Activated T-helper 1 cell treated with anti-CD3 and anti-CD28 coated beads, Interleukin-12 subunit alpha, Interleukin-12 subunit beta, Interleukin-2, Interleukin-4 antibody, amounts not matched to agents 30 ng/mL and 10 ng/mL and 1 ng/mL, durations not matched to agents 14 hours and 24 hours and 36 hours (primary cell): ENCODE results near the gene MEGF8. TPM values are rescaled to one million over a fixed set of nuclear protein-coding genes. Genes with fewer than 3 reads are reported as not detected.

Experiments used
- DNase-seq: peaks from one replicate; pipeline ENCODE4 v3.0.0; 2021; ENCODE audit warnings: low spot score
- H3K27ac Mint-ChIP-seq: one replicate; pipeline ENCODE4 v1.8.0; 2021; ENCODE audit warnings: mild to moderate bottlenecking, mixed read lengths
- H3K27me3 Mint-ChIP-seq: one replicate; pipeline ENCODE4 v1.8.0; 2022; ENCODE audit warnings: mild to moderate bottlenecking, moderate library complexity, mixed read lengths; ENCODE audit not compliant: insufficient read depth
- H3K36me3 Mint-ChIP-seq: one replicate; pipeline ENCODE4 v1.8.0; 2021; ENCODE audit warnings: low read depth, mixed read lengths
- H3K4me1 Mint-ChIP-seq: one replicate; pipeline ENCODE4 v1.8.0; 2021; ENCODE audit warnings: low read depth, mixed read lengths
- H3K4me3 Mint-ChIP-seq: one replicate; pipeline ENCODE4 v1.8.0; 2021; ENCODE audit warnings: mild to moderate bottlenecking, moderate library complexity, mixed read lengths
- H3K9me3 Mint-ChIP-seq: one replicate; pipeline ENCODE4 v1.8.0; 2021; ENCODE audit warnings: mixed read lengths
- intact Hi-C: fragments of 100-400 bp; cut with micrococcal nuclease; formaldehyde crosslinking; loops from one replicate; pipeline ENCODE4 v1.15.1; 2024
- total RNA-seq: library from RNA; stranded (reverse); gene quantifications from 2 replicates; pipeline ENCODE4 v1.2.3, GENCODE V29; 2022

Gene MEGF8
- total RNA-seq, 1 donor from 2014 or later = 7.5 TPM

DNA sequence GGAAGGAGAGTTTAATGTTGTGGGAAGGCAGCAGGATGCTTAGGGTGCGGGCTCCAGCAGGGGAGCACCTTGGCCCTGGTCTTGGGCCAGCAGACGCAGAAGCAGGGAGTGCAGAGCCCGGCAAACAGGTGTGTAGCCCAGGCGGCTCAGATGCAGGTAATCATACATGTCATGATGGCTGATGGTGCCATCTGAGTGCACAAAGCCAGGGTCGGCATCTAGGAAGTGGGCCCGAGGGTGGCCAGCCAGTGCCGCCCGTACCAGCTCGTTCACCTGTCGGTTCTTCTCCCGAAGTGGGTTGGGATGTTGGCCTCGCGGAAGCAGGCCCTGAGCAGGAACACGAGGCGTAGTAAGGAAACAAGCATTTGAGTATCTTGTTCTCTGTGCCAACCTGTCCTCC, 28.4 kb upstream of the MEGF8 start:
- no peak for DNase-seq
- intact Hi-C loops = no loop called here
- no peak overlapping the region for H3K4me3 Mint-ChIP-seq
- no peaks in the 10 kb centered on the region for H3K27me3 Mint-ChIP-seq
- H3K27ac Mint-ChIP-seq = peak overlapping the region; percentile 37
- no peaks in the 10 kb centered on the region for H3K9me3 Mint-ChIP-seq
- peaks cover 12% of the 10 kb centered on the region for H3K36me3 Mint-ChIP-seq
- H3K4me1 Mint-ChIP-seq = no peaks in the 10 kb centered on the region

DNA sequence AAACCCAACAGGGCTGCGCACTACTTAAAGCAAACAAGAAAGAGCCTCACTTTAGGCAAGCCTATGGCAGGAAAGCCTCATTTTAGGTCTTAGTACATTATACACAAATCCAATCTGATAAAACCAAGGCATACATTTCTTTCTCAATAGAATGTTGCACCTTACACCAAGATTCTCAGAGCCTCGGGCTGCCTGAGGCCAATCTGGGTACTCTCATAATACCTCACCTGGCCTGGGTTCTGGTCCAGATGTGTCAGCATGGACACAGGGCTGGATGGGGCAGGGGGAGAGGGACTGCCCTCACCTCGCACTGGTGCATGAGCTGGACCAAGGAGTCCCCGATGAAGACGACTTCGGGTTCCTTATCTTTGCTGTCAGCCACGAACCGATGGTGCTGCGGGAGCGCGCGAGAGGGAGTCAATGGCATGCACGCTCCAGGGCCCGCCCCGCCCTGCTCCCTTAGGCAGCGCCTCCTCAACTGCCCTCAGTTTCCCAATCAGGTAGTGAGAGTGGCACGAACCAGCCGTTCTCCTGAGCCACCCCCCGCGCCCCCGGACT, 23.7 kb upstream of the MEGF8 start, which contains the start of gene PRR19:
Gene PRR19 (plus strand): TSS at position 487 of the 558 bp plus-strand sequence. CDS start 7,453 bp downstream, outside the sequence.
- H3K36me3 Mint-ChIP-seq = peaks cover 4% of the 10 kb centered on the region
- intact Hi-C loops = loop anchor here (1.0 kb wide), 8 partner anchors 12 to 122 kb away; partner anchors contain the start of genes DEDD2, ERF, GSK3A and MEGF8
- no peaks in the 10 kb centered on the region for H3K9me3 Mint-ChIP-seq
- H3K27me3 Mint-ChIP-seq = peaks cover 2% of the 10 kb centered on the region
- H3K4me1 Mint-ChIP-seq = peaks cover 14% of the 10 kb centered on the region
- peak within 1 kb of the TSS; percentile 88 for H3K4me3 Mint-ChIP-seq
- DNase-seq = no peak
- peak within 1 kb of the TSS; percentile 89 for H3K27ac Mint-ChIP-seq

DNA sequence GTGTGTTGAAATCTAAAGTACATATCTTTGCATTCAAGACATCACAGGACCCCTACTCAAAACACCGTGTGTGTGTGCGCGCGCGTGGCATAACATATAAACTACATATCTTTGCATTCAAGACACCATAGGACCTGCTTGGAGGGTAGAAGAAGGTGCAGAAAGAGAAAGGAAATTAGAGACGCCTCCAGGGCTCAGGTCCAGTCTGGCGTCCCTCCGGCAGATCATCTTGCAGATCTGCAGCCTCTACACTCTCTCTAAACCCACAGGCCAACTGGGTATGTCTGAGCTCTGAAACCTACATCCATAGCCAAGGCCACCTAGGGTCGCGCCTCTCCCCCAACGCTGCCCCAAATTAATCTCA, 22.4 kb upstream of the MEGF8 start:
- H3K36me3 Mint-ChIP-seq = peaks cover 4% of the 10 kb centered on the region
- peak overlapping the region; percentile 88 for H3K4me3 Mint-ChIP-seq
- peaks cover 14% of the 10 kb centered on the region for H3K4me1 Mint-ChIP-seq
- peak overlapping the region; percentile 89 for H3K27ac Mint-ChIP-seq
- peaks cover 2% of the 10 kb centered on the region for H3K27me3 Mint-ChIP-seq
- intact Hi-C loops = no loop called here
- DNase-seq = no peak
- H3K9me3 Mint-ChIP-seq = no peaks in the 10 kb centered on the region

DNA sequence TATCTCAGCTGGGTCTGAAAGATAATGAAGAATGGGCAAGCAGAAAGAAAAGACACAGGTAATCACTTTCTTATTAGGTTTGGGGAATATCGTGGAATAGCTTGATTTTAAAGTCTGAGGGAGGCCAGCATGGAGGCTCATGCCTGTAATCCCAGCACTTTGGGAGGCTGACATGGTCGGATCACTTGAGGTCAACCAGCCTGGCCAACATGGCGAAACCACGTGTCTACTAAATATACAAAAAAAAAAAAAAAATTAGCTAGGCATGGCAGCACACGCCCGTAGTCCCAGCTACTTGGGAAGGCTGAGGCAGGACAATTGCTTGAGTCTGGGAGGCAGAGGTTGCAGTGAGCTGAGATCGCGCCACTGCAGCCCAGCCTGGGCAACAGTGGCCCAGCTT, 21.6 kb upstream of the MEGF8 start:
- Mint-ChIP-seq H3K4me3 (peak overlapping the region; percentile 9), H3K36me3 (peaks cover 4% of the 10 kb centered on the region), H3K9me3 (no peaks in the 10 kb centered on the region), H3K27ac (no peak overlapping the region), H3K4me1 (peaks cover 14% of the 10 kb centered on the region), H3K27me3 (peaks cover 2% of the 10 kb centered on the region)
- intact Hi-C loops = no loop called here
- DNase-seq = no peak

DNA sequence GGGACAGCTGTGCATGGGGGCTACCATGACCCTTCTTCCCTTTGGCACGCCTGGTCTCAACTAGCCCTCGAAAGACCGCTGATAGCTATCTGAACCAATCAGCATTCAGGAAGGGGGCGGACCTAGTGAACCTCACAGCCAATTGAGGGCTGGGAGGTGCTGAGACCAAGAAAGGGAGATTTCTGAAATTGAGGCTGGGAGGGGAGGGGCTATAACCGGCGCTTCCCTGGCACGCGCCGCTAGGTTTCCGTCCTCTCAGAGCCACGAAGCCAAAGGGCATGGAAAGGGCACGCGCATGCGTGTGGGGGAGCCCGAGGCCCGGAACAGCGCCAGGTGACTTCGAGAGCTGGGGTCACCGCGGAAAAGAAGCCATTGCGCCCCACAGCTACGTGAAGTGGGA, 18.8 kb upstream of the MEGF8 start:
- H3K4me1 Mint-ChIP-seq = peaks cover 14% of the 10 kb centered on the region
- intact Hi-C loops = no loop called here
- H3K9me3 Mint-ChIP-seq = no peaks in the 10 kb centered on the region
- H3K4me3 Mint-ChIP-seq = no peak overlapping the region
- H3K27ac Mint-ChIP-seq = no peak overlapping the region
- no peaks in the 10 kb centered on the region for H3K36me3 Mint-ChIP-seq
- no peak for DNase-seq
- H3K27me3 Mint-ChIP-seq = peaks cover 7% of the 10 kb centered on the region

DNA sequence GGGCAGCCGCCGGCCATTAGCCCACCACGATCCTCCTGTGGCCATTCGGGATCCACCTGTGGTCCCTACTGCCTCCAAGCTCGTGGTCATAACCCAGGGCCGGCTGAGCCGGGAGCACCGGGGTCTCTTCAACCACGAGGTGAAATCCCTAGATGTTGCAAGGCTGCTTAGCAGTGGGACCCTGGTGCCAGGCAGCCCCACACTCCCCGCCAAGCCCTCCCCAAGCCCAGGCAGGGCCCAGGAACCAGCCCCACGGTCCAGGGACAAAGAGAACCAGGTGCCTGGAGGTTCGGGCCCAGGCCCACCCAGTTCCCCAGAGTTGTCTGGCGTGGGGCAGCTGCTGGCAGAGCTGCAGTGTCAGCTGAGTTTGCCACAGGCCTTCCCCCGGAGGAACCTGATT, 15.7 kb upstream of the MEGF8 start:
- intact Hi-C loops = no loop called here
- H3K27me3 Mint-ChIP-seq = peaks cover 29% of the 10 kb centered on the region
- no peak for DNase-seq

DNA sequence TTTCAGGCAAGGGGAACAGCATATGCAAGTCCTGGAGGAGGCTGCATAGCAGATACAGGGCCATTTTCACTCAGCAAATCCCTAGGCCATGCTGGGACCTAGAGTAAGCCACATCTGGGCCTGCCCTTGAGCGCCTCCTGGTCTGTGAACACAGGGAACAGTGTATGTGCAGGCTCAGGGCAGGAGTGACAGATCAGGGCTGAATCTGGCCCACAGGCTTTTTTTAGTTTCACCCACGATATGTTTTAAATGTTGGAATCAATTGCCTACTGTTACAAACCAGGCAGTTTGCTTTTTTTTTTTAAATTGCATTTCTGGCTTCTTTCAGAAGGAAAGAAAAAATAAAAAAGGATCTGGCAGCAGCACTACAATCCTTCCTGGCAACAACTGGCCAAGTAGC, 13.8 kb upstream of the MEGF8 start:
- intact Hi-C loops = no loop called here

More for the DNA sequence above, 15.7 kb upstream of the MEGF8 start:
- Mint-ChIP-seq H3K4me3 (no peak overlapping the region), H3K9me3 (no peaks in the 10 kb centered on the region), H3K4me1 (no peaks in the 10 kb centered on the region), H3K27ac (no peak overlapping the region), H3K36me3 (no peaks in the 10 kb centered on the region)

DNA sequence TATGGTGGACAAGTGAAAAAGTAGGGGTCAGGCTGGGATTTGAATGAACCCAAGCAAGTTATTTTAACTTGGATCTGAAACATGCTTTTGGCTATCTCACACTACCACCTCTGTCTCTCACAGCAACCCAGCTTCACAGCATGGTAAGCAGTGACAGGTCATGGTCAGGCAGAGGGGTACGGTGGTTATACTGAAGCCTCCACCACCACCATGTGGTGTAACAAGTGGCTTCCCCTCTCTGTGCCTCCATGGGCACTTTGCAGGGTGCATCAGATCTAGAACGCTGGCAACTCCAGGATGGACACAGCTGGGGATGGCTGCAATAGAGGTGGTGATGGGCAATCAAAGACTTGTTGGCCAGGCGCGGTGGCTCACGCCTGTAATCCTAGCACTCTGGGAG, 13.1 kb upstream of the MEGF8 start:
- H3K4me3 Mint-ChIP-seq = peak overlapping the region; percentile 79
- H3K9me3 Mint-ChIP-seq = no peaks in the 10 kb centered on the region
- H3K36me3 Mint-ChIP-seq = no peaks in the 10 kb centered on the region
- no peak for DNase-seq
- intact Hi-C loops = no loop called here
- H3K27me3 Mint-ChIP-seq = peaks cover 42% of the 10 kb centered on the region
- peaks cover 7% of the 10 kb centered on the region for H3K4me1 Mint-ChIP-seq
- H3K27ac Mint-ChIP-seq = no peak overlapping the region

More for the DNA sequence above, 13.8 kb upstream of the MEGF8 start:
- Mint-ChIP-seq H3K27ac (no peak overlapping the region), H3K36me3 (no peaks in the 10 kb centered on the region), H3K9me3 (no peaks in the 10 kb centered on the region), H3K4me1 (peaks cover under 1% of the 10 kb centered on the region), H3K27me3 (peaks cover 38% of the 10 kb centered on the region), H3K4me3 (no peak overlapping the region)
- no peak for DNase-seq

DNA sequence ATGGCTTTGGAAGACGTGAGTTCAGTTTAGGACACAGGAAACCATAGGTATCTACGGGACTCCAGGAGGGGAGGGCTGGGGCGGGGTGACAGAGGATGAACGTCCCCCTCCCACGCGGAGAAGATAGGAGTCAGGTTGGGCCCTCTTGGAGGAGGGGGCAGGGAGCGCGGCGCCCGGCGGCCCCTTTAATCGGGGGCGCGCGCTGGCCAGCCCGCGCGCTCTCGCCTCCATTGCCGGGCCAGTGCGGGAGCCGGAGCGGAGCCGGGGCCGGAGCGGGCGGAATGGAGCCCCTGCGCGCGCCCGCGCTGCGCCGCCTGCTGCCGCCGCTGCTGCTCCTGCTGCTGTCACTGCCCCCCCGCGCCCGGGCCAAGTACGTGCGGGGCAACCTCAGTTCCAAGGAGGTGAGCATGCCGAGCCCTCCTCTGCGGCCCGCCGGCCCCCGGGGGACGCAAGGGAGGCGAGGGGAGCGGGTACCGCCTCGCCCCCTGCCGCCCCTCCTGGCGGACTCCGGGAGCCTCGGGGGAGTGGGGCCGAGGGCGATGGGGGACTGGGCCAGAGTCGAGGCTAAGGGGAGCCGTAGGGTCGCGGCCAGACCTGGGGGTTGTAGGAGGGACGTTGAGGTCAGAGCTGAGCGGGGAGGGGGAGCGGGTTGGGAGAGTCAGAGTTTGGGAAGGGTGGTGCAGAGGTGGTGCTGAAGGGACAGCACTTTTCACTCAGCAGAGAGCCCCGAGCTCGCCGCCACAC, 12.2 kb upstream of the MEGF8 start, which contains the start of gene TMEM145:
Gene TMEM145 (plus strand): TSS at position 214 of the 744 bp plus-strand sequence. CDS start 68 bp downstream, at position 282.
- H3K27ac Mint-ChIP-seq = no peak within 1 kb of the TSS
- peaks cover 44% of the 10 kb centered on the region for H3K27me3 Mint-ChIP-seq
- no peaks in the 10 kb centered on the region for H3K9me3 Mint-ChIP-seq

DNA sequence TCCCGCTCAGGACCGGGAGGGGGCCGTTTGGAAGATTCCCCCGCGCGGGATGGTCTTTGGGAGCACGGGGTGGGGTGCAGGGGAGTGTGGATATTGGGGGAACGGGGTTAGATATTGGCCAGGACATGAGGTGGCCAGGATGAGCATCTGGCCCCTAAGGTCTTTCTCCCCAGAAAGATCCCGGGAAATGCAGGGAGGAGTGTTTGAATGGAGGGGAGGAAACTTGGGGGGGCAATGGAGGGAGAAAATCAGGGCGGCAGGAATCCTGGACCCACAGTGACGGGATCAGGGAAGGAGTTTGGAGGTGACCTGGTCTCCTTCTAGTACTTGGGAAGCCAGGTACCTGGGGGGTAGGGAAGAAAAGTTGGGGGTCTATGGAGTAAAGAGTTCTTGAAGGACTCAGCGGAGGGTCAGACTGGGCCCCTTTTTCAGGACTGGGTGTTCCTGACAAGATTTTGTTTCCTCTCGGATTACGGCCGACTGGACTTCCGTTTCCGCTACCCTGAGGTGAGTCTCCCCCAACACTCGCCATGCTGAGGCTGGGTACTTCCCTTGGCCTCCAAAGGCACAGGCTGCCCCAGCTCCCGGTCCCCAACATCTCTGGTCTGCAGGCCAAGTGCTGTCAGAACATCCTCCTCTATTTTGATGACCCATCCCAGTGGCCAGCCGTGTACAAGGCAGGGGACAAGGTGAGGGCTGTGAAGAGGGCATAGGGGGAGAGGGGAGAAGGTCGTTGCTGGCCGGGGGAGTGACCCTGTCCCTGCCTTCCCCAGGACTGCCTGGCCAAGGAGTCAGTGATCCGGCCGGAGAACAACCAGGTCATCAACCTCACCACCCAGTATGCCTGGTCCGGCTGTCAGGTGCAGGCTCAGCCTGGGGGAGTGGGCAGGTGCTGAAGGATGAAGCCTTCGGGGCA, 11.3 kb upstream of the MEGF8 start:
- Mint-ChIP-seq H3K4me3 (peak overlapping the region; percentile 33), H3K27ac (no peak overlapping the region), H3K27me3 (peaks cover 44% of the 10 kb centered on the region), H3K4me1 (peaks cover 7% of the 10 kb centered on the region), H3K9me3 (no peaks in the 10 kb centered on the region), H3K36me3 (no peaks in the 10 kb centered on the region)
- DNase-seq = no peak
- intact Hi-C loops = loop anchor here (1.0 kb wide), 2 partner anchors 11 to 12 kb away; partner anchors contain the start of genes MEGF8, PAFAH1B3 and PRR19

More for the DNA sequence above, 12.2 kb upstream of the MEGF8 start, which contains the start of gene TMEM145:
- H3K4me3 Mint-ChIP-seq = peak within 1 kb of the TSS; percentile 79
- peak; percentile 35 for DNase-seq
- peaks cover 7% of the 10 kb centered on the region for H3K4me1 Mint-ChIP-seq
- intact Hi-C loops = loop anchor here (1.0 kb wide), 2 partner anchors 11 to 12 kb away; partner anchors contain the start of genes MEGF8, PAFAH1B3 and PRR19
- H3K36me3 Mint-ChIP-seq = no peaks in the 10 kb centered on the region

DNA sequence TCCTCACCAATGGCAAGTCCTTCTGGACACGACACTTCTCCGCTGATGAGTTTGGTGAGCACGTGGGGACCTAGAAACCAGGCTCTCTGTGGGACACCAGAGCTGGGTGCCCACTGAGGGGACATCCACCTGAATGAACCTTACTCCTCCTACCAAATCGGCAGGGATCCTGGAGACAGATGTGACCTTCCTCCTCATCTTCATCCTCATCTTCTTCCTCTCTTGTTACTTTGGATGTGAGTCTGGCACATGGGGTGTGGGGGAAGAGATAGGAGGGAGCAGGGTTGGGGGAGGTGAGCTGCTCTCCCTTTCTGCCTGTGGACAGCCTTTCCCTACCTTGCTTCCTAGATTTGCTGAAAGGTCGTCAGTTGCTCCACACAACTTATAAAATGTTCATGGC, 10.4 kb upstream of the MEGF8 start:
- no peak overlapping the region for H3K4me3 Mint-ChIP-seq
- no peak for DNase-seq
- intact Hi-C loops = no loop called here
- no peaks in the 10 kb centered on the region for H3K36me3 Mint-ChIP-seq
- H3K27me3 Mint-ChIP-seq = peaks cover 44% of the 10 kb centered on the region
- H3K4me1 Mint-ChIP-seq = peaks cover 7% of the 10 kb centered on the region
- H3K9me3 Mint-ChIP-seq = no peaks in the 10 kb centered on the region
- H3K27ac Mint-ChIP-seq = no peak overlapping the region
